Neural progenitor cell (in vitro differentiated cells): ENCODE results near the gene ASB4. TPM values are rescaled to one million over a fixed set of nuclear protein-coding genes. Genes with fewer than 3 reads are reported as not detected.

Source experiments
- DNase-seq: peaks from one replicate; pipeline ENCODE4 v3.0.0-alpha.2; 2016; ENCODE audit warnings: low spot score
- H2AFZ ChIP-seq: fragments of 200-600 bp; sonication (generic); replicated peaks from 2 replicates; pipeline ENCODE4 v1.6.1; 2016; ENCODE audit warnings: antibody characterized with exemption
- H3F3A ChIP-seq: fragments of 200-600 bp; sonication (generic); 2 replicates; pipeline ENCODE4 v1.6.1; 2016; ENCODE audit warnings: antibody characterized with exemption, low read depth
- H3K27ac ChIP-seq: fragments of 200-600 bp; sonication (generic); 2 replicates; pipeline ENCODE4 v1.5.1; 2016; ENCODE audit warnings: mild to moderate bottlenecking
- H3K27me3 ChIP-seq: fragments of 200-600 bp; sonication (generic); 2 replicates; pipeline ENCODE4 v1.6.1; 2016; ENCODE audit warnings: mild to moderate bottlenecking, moderate library complexity
- H3K36me3 ChIP-seq: fragments of 200-600 bp; sonication (generic); 2 replicates; pipeline ENCODE4 v1.5.1; 2016
- H3K4me1 ChIP-seq: fragments of 200-600 bp; sonication (generic); 2 replicates; pipeline ENCODE4 v1.6.1; 2016; ENCODE audit warnings: mixed run types
- H3K4me2 ChIP-seq: fragments of 200-600 bp; sonication (generic); 2 replicates; pipeline ENCODE4 v1.6.1; 2016
- H3K4me3 ChIP-seq: fragments of 200-600 bp; sonication (generic); 2 replicates; pipeline ENCODE4 v1.5.1; 2016
- H3K79me2 ChIP-seq: fragments of 200-600 bp; sonication (generic); 2 replicates; pipeline ENCODE4 v1.6.1; 2016; ENCODE audit warnings: low read depth
- H3K9ac ChIP-seq: fragments of 200-600 bp; sonication (generic); 2 replicates; pipeline ENCODE4 v1.6.1; 2016
- H3K9me3 ChIP-seq: fragments of 200-600 bp; sonication (generic); 2 replicates; pipeline ENCODE4 v1.5.1; 2016; ENCODE audit warnings: low read depth
- H4K20me1 ChIP-seq: fragments of 200-600 bp; sonication (generic); 2 replicates; pipeline ENCODE4 v1.6.1; 2016; ENCODE audit warnings: low read depth
- H3K27ac Mint-ChIP-seq: 3 replicates; pipeline ENCODE4 v1.8.0; 2021; ENCODE audit warnings: mixed read lengths
- H3K27me3 Mint-ChIP-seq: 2 replicates; pipeline ENCODE4 v1.8.0; 2022; ENCODE audit warnings: low read depth, mild to moderate bottlenecking, inconsistent platforms, moderate library complexity, mixed read lengths; ENCODE audit not compliant: insufficient read depth
- H3K36me3 Mint-ChIP-seq: 3 replicates; pipeline ENCODE4 v1.8.0; 2021; ENCODE audit warnings: mixed read lengths
- H3K4me1 Mint-ChIP-seq: 3 replicates; pipeline ENCODE4 v1.8.0; 2021; ENCODE audit warnings: mixed read lengths
- H3K4me3 Mint-ChIP-seq: 3 replicates; pipeline ENCODE4 v1.8.0; 2021; ENCODE audit warnings: mild to moderate bottlenecking, moderate library complexity, mixed read lengths
- H3K9me3 Mint-ChIP-seq: 3 replicates; pipeline ENCODE4 v1.8.0; 2020; ENCODE audit warnings: mixed read lengths
- EZH2 ChIP-seq: fragments of 200-600 bp; sonication (generic); IDR thresholded peaks from 2 replicates; pipeline ENCODE4 v1.6.1; 2017; ENCODE audit warnings: antibody characterized with exemption, mild to moderate bottlenecking, moderate library complexity
- EZH2phosphoT487 ChIP-seq: fragments of 200-600 bp; sonication (generic); IDR thresholded peaks from 2 replicates; pipeline ENCODE4 v1.6.1; 2017; ENCODE audit warnings: antibody characterized with exemption
- total RNA-seq: library from RNA; depleted of rRNA; stranded (reverse); fragments of >200 nt; gene quantifications from 2 replicates; pipeline ENCODE4 v1.2.3, GENCODE V29; 2015; ENCODE audit warnings: low replicate concordance
- TF ChIP-seq, protein P1 (sequence below): fragments of 200-600 bp; sonication (generic); IDR thresholded peaks from 2 replicates; pipeline ENCODE4 v1.5.1; 2017; ENCODE audit warnings: antibody characterized with exemption, mild to moderate bottlenecking

Gene ASB4
- total RNA-seq, 1 donor from 2014 or later = not detected

DNA sequence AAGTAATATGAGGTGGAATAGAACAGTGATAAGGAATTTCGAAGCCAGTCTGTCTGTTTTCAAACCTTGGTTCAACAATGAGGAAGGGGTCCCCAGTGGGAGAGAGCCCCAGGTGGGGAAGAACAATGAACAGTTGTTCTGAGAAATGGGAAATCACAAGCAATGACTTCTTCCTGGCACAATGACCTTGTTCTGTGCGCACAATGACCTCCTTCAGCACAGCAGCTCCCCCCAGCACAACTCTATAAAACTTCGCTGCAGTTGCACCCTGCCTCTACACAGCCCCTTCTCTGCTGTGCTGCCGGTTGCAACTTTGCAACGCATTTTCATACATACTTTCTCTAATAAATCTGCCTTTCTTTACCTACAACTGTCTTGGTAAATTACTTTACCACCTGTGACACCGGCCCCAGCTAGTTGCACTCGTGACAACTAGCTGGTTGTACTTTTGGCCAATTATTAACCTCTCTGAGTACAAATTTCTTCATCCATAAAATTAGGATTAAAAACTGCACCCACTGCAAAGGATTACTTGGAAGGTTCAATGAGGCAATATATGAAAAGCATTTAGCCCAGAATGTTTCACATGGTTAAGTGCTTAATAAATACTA is 40.5 kb downstream of the ASB4 start:
- Histone ChIP-seq H4K20me1 (no peaks in the 10 kb centered on the region), H3F3A (peaks cover 3% of the 10 kb centered on the region), H3K4me2 (no peak overlapping the region), H3K4me1 (no peaks in the 10 kb centered on the region), H3K36me3 (no peaks in the 10 kb centered on the region), H3K9me3 (no peaks in the 10 kb centered on the region), H3K79me2 (no peaks in the 10 kb centered on the region), H3K27me3 (no peaks in the 10 kb centered on the region), H2AFZ (no peak overlapping the region), H3K4me3 (no peak overlapping the region), H3K9ac (no peak overlapping the region), H3K27ac (no peak overlapping the region)
- Mint-ChIP-seq H3K4me3 (no peak overlapping the region), H3K27me3 (no peaks in the 10 kb centered on the region), H3K36me3 (no peaks in the 10 kb centered on the region), H3K27ac (no peak overlapping the region), H3K4me1 (peaks cover 13% of the 10 kb centered on the region), H3K9me3 (no peaks in the 10 kb centered on the region)
- DNase-seq = no peak
- TF ChIP-seq EZH2 = no peak
- no peak for TF ChIP-seq EZH2phosphoT487
- TF ChIP-seq, protein P1, sequence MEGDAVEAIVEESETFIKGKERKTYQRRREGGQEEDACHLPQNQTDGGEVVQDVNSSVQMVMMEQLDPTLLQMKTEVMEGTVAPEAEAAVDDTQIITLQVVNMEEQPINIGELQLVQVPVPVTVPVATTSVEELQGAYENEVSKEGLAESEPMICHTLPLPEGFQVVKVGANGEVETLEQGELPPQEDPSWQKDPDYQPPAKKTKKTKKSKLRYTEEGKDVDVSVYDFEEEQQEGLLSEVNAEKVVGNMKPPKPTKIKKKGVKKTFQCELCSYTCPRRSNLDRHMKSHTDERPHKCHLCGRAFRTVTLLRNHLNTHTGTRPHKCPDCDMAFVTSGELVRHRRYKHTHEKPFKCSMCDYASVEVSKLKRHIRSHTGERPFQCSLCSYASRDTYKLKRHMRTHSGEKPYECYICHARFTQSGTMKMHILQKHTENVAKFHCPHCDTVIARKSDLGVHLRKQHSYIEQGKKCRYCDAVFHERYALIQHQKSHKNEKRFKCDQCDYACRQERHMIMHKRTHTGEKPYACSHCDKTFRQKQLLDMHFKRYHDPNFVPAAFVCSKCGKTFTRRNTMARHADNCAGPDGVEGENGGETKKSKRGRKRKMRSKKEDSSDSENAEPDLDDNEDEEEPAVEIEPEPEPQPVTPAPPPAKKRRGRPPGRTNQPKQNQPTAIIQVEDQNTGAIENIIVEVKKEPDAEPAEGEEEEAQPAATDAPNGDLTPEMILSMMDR = no peak

DNA sequence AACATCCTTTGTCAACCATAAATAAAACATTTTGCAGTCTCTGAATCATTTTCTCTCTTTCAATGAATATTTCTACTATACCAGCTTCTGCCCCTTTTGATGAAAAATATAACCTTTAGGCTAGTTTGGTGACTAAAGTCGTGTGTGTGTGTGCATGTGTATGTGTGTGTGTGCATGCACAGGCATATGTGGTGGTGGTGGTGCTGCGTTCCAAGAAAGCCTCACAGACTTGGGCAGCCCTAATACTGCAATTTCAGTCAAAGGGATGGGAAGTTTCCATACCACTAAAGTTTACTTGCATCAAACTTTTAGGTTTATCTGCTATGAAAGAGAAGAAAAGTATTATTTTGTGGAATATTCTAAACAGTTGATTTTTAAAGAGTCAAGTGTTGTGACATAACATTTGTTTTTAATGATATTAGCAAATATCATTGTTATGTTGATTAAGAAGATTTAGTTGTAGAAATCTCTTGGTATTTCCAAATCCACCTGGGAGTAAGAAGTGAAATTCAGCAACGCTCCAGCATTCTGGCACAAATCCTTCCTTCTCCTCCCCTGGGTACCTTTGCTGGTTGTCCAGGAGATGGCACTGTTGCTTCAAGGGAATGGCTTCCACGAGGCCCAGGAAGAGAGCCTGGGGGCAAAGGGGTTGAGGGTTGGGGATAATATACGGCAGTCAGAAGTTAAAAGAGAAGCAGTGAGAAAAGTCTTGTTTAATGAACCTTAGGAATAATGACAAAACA is 41.5 kb downstream of the ASB4 start:
- no peak overlapping the region for H3K4me2 ChIP-seq
- DNase-seq = peak; percentile 81
- H3K27ac Mint-ChIP-seq = peak overlapping the region; percentile 77

DNA sequence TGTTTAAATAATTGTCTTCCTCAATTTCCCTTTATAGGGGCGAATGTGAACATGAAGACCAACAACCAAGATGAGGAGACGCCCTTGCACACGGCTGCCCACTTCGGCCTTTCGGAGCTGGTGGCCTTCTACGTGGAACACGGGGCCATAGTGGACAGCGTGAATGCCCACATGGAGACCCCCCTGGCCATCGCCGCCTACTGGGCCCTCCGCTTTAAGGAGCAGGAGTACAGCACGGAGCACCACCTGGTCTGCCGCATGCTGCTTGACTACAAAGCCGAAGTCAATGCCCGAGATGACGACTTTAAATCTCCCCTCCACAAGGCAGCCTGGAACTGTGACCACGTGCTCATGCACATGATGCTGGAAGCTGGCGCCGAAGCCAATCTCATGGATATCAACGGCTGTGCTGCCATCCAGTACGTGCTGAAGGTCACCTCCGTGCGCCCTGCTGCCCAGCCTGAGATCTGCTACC is 42.1 kb downstream of the ASB4 start:
- Mint-ChIP-seq H3K36me3 (no peaks in the 10 kb centered on the region), H3K27ac (no peak overlapping the region), H3K4me1 (peaks cover 13% of the 10 kb centered on the region), H3K9me3 (no peaks in the 10 kb centered on the region), H3K27me3 (no peaks in the 10 kb centered on the region), H3K4me3 (no peak overlapping the region)
- no peaks in the 10 kb centered on the region for H4K20me1 ChIP-seq
- H3K27ac ChIP-seq = no peak overlapping the region
- DNase-seq = no peak
- H3F3A ChIP-seq = peaks cover 3% of the 10 kb centered on the region
- H3K9ac ChIP-seq = no peak overlapping the region
- no peaks in the 10 kb centered on the region for H3K9me3 ChIP-seq
- H2AFZ ChIP-seq = no peak overlapping the region
- no peaks in the 10 kb centered on the region for H3K4me1 ChIP-seq
- H3K4me2 ChIP-seq = no peak overlapping the region
- TF ChIP-seq EZH2 = no peak
- TF ChIP-seq EZH2phosphoT487 = no peak
- TF ChIP-seq, protein P1 = no peak
- no peaks in the 10 kb centered on the region for H3K79me2 ChIP-seq
- no peaks in the 10 kb centered on the region for H3K27me3 ChIP-seq
- no peaks in the 10 kb centered on the region for H3K36me3 ChIP-seq
- H3K4me3 ChIP-seq = no peak overlapping the region

More for the DNA sequence above, 41.5 kb downstream of the ASB4 start:
- H3K4me1 Mint-ChIP-seq = peaks cover 13% of the 10 kb centered on the region
- Histone ChIP-seq H3K36me3 (no peaks in the 10 kb centered on the region), H3K9ac (no peak overlapping the region), H3F3A (peaks cover 3% of the 10 kb centered on the region), H3K4me3 (no peak overlapping the region), H3K79me2 (no peaks in the 10 kb centered on the region), H3K27ac (no peak overlapping the region), H3K4me1 (no peaks in the 10 kb centered on the region), H2AFZ (no peak overlapping the region), H3K27me3 (no peaks in the 10 kb centered on the region), H3K9me3 (no peaks in the 10 kb centered on the region), H4K20me1 (no peaks in the 10 kb centered on the region)
- no peak overlapping the region for H3K4me3 Mint-ChIP-seq
- H3K9me3 Mint-ChIP-seq = no peaks in the 10 kb centered on the region
- no peak for TF ChIP-seq EZH2
- TF ChIP-seq, protein P1 = peak; percentile 96
- no peaks in the 10 kb centered on the region for H3K27me3 Mint-ChIP-seq
- no peaks in the 10 kb centered on the region for H3K36me3 Mint-ChIP-seq
